ENCODE data around the gene GNPAT.

- TF ChIP-seq, protein P1, sequence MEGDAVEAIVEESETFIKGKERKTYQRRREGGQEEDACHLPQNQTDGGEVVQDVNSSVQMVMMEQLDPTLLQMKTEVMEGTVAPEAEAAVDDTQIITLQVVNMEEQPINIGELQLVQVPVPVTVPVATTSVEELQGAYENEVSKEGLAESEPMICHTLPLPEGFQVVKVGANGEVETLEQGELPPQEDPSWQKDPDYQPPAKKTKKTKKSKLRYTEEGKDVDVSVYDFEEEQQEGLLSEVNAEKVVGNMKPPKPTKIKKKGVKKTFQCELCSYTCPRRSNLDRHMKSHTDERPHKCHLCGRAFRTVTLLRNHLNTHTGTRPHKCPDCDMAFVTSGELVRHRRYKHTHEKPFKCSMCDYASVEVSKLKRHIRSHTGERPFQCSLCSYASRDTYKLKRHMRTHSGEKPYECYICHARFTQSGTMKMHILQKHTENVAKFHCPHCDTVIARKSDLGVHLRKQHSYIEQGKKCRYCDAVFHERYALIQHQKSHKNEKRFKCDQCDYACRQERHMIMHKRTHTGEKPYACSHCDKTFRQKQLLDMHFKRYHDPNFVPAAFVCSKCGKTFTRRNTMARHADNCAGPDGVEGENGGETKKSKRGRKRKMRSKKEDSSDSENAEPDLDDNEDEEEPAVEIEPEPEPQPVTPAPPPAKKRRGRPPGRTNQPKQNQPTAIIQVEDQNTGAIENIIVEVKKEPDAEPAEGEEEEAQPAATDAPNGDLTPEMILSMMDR (conservative IDR thresholded peaks at IDR 0.05; ENCODE audit: low read depth, low read length), result no peak
- TF ChIP-seq EZH2 (IDR thresholded peaks at IDR 0.05; ENCODE audit: low read length, unreplicated experiment), result no peak
Measured at GRCh38 chr1:231213831-231214573, 27.0 kb upstream of the GNPAT start.
